ENCODE data around the gene INSYN2B.
"Not testable (repeated sequence)": the region's sequence is repeated elsewhere in the genome, so short reads cannot be mapped to it uniquely, and the experiment has no call there.

Gene INSYN2B

GRCh38 chr5:169970911-169971765, 9.2 kb downstream of the INSYN2B start:
- DNase-seq: no peak

DNA sequence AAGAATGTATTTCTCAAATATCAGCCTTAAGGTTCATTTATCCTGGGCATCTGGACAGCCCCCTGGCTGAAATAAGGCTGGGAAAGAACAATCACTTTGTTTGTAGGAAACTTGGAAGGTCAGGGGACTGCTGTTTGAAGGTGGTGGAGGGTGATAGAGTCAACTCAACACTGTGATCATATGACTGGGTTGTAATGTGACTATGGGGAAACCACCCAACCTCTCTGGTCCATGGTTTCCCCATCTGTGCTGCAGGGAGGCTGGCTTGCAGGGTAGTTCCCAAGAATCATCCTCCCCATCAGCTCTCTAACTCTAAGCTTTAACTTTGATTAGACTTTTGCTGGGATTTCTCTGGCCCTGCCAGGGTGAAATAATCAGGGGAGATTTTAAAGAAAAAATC, 10.0 kb downstream of the INSYN2B start:
- no peak for DNase-seq

DNA sequence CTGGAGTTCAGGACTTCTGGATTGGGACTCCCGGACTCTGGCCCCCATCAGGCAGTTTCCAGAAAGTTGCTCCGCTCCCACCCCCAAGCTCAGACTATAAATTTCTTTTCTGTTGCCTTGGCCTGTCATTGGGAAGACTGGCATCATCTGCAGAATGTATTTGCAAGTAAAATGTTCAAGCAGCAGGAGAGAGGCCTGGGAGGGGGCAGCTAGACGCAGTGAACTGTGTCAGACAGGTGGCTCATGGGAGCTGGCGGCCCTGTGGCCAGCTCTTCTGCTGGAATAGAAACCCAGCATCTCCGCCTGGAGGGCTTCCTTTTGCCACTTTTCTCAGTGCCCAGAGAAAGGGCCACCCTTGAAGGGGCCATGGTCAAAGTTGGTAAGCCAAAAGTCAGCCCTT, 16.0 kb downstream of the INSYN2B start:
- DNase-seq: no peak

DNA sequence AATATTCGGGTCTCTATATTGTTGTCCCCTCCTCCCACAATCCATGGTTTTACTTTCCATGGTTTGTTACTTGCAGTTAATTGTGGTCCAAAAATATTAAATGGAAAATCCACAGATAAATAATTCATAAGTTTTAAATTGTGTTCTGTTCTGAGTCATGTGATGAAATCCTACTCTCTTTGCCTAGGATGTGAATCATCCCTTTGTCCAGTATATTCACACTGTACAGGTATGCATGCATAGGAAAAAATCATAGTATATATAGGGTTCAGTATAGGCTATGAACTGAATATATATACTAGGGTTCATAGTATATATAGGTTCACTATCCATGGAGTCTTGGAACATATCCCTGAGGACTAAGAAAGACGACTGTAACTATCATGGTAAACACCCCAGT, 19.6 kb downstream of the INSYN2B start:
- no peak for DNase-seq

DNA sequence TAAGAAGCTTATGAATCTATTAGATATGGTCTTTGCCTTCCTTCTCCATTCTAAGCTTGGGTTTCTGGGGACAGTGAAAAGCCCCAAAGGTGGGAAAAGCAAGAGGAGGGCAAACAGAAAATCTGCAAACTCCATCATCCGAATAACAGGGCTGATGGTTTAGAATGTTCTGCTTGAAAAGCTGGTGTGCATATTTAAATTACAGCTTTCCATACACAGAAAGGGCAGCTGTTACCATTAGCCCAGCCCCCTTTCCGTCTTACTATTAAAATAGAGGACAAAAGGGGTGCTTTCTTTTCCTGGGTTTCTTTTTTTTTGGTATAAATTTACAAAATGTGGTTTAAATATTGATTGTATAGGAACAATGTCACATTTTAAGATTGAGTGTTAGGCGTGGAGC, 22.0 kb downstream of the INSYN2B start:
- DNase-seq: no peak

GRCh38 chr5:169956756-169957155, 23.5 kb downstream of the INSYN2B start:
- DNase-seq: no peak

- no peak for DNase-seq
Measured at GRCh38 chr5:169956126-169956525, 24.2 kb downstream of the INSYN2B start.

- DNase-seq: no peak
Measured at GRCh38 chr5:169954786-169955185, 25.5 kb downstream of the INSYN2B start.

DNA sequence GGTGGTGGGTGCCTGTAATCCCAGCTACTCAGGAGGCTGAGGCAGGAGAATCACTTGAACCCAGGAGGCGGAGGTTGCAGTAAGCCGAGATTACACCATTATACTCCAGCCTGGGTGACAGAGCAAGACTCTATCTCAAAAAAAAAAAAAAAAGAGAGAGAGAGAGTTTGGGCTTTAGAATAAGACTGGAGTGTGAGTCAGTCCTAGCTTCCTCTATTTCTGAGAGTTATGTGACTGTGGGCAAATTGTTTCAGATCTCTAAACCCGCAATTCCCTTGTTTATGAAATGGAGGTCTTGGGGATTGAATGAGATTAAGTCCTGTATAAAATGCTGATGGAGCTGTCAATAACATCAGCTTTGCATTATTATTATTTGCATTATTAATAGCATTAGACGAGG, 27.1 kb downstream of the INSYN2B start:
- not testable (repeated sequence) for DNase-seq

DNA sequence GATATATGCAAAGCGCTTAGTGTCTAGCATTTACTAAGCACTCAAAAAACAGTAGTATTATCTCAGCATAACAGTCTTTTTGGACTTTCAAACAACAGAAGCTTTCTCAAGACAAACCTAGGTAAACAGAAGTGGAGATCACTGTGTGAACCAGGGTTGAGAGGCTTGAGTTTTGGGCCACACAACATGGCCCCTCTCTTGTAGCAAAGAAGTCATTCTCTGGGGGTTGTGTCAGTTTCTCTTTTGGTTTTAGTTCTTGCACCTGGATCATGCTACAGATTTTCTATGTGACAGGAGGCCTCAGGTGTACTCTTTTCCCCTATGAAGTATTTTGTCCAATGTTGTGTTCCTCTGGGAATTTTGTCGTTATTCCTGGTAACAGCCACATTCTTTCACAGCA, 30.0 kb downstream of the INSYN2B start:
- DNase-seq: no peak

DNA sequence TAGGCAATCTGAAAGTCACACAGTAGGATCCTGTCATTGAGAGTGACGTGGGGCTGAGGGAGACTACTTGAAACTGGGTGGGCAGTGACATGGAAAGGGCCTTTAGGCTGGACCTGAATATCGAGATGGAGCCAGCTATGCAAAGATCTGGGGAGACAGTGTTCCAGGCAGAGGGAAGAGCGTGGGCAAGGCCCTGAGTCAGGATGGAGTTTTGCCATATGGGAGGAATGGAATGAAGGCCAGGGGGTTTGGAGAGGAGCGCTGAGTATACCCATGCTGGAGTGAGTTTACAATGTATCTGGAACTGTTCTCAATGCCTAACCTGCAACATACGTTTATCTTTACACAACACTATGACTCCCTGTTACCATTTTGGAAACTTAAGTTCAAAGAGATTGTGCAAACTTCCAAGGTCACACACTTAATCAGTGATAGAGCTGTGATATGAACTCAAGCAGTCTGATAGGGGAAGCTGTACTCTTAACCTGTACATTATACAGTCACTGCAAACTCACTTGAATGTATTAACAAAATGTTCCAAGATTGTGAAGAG, 33.5 kb downstream of the INSYN2B start:
- DNase-seq: no peak

DNA sequence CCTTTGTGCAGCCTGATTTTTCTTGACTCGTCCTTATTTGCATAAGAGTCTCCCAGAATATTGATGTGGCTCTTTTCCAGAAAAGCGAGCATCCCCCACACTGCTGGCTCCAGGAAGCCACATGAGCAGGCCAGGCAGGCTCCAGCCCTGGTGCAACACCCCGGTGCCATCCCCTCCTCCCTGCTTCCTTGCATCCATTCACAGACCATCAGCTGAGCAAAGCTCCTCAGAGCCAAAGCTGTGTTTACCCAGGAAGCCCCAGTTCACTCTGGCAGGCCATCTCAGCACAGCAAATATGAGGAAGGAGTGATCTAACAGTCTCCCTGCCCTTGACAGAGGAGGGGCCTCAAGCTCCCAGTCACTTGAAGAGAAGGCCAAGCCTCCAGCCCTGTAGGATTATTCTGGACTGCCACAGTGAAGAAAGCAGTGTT, 34.4 kb downstream of the INSYN2B start:
- no peak for DNase-seq

DNA sequence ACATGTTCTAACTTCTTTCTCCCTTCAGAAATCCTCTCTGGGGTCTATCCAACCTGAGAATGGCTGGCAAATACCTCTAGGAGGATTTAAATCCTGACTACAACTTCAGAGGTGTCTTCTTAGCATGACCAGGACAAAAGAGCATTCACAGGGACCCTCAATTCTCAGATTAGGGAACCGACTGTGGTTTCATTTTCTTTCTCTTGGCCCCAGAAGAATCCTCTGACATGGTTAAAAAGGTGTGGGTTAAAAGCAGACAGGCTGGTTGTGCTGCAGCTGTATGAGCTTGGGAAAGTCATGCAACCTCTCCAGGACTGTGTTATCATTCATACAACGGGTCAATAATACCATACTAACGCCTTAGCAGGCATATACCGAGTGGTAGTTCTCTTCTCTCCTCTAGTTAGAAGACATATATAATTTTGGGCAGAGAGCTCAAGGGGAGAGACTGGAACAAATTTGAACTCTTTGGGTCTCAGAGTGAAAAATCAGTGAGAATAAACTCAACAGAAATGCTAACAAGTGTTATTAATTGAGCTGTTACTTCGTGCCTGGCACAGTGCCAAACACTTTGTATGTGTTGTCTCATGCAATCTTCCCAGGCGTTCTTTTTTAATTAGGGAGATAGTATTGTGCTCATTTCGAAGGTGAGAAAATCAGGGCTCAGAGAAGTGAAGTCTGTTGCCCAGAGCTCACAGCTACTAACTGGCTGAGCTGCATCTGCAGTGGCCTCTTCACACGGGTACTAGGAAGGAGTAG, 35.2 kb downstream of the INSYN2B start:
- DNase-seq: no peak

- DNase-seq: no peak
Measured at GRCh38 chr5:169944115-169944514, 36.2 kb downstream of the INSYN2B start.

DNA sequence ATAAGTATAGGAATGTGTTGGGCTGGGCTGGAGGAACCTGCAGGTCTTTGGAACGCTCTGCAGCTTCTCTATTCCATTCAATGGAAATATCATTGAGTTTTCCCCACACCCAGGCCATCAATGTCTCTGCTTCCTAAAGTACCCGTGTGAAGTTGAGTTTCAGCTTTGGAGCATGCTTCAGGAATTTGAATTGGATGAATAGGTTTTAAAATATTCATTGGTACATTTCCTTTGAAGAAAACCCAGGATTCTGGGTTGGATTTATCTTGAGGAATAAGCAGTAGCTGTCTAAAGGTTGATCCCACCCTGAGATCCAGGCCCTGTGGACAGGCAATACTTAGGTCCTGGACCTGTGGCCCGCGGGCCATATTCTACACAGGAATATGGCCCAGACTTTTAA, 37.3 kb downstream of the INSYN2B start:
- no peak for DNase-seq

DNA sequence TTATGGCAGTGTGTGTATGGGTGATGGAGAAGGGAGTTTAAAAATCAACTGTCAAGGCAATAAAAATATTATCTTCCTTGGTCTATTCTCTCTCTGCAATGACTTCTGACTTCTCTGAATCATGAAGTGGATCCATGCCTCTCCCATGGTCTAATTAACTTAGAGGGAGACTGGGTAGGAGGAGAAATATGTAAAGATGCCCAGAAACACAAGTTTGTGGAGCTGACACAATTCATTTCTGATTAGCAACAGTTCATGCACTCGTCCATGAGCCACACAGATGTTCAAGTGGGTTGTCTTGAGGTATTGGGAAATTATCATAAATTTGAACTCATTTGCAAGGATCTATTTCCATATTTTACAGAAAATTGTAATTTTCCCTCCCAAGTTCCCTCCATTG, 38.1 kb downstream of the INSYN2B start:
- DNase-seq: no peak

GRCh38 chr5:169941542-169941941, 38.8 kb downstream of the INSYN2B start:
- no peak for DNase-seq

DNA sequence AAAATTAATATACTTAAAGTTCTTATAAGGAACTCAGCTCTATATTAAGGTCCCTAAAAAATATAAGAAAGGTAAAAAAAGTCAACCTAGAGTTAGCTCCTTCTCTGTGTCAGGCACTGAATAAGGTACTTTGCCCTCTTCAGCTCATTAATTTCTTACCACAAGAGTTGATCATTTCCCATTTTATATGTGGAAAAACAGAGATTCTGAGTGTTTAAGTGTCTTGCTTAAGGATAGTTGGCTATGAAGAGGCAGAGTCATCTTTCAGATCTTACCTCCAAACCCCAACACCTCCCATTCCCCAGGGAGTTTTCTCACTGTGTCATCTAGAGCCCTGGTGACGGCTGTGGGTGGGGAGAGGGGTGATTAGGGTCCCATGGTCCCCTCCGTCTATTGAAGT, 40.6 kb downstream of the INSYN2B start:
- no peak for DNase-seq

DNA sequence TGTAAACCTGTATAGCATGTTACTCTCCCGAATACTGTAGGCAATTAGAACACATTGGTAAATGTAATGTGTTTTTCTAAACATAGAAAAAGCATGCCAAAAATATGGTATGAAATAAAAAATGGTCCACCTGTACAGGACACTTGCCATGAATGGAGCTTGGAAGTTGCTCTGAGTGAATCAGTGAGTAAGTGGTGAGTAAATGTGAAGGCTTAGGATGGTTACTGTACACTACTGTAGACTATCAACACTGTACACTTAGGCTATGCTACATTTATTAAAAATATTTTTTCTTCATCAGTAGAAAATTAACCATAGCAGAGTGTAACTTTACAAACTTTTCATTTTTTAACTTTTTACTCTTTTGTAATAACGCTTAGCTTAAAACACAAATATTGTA, 41.9 kb downstream of the INSYN2B start:
- no peak for DNase-seq

- DNase-seq: no peak
Measured at GRCh38 chr5:169935762-169936161, 44.5 kb downstream of the INSYN2B start.

DNA sequence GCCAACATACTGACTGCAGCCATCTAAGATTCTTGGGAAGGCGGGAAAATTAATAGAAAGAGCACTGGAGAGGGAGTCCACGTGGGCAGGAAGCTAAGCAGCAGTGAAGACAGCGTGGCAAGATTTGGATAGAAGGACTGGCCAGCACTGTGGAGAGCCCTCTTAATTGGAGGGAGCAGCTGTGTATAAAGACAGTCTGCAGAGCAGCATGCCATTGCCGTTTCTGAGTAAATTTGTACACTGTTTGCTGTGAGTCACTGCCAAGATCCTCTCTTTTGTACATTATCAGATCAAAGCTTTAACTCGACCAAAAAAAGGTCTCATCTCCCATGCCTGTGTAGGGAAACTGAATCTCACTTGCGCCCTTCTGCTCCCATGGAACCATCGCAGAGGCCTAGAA, 45.3 kb downstream of the INSYN2B start:
- no peak for DNase-seq

DNA sequence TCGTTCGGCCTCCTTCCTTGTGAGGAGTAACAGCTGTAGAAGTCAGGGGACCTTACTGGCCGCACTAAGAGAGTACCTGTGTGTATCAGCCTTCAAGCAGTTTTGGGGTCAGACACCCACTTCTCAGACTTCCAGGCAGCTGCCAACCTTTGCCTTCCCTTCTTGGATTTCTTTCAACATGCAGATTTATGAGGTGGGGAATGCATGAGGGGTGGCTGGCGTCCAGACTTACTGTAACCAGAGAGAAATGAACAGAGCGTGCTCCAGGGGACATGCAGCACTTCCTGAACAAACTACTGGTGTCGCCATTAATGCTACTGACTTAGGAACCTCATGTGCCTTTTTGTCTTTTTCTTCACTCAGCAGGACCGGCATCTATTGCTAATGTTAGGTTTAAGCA, 46.7 kb downstream of the INSYN2B start:
- DNase-seq: no peak

DNA sequence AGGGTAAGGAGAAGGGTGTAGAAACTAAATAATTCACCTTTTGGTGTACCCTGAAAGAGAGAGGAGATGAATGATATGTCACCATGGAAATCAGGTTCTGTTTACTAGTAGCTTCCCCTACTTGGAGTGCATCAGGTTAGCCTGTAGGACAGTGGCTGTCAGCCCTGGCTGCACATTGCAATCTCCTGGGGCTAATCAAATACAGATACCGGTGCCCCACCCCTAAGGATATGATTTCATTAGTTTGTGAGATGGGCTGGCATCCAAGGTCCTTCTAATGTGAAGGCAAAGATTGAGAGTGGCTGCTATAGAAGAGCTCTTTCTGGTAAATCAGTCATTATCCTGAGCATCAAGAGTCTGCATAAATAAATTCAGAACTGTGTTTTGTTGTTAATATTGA, 47.2 kb downstream of the INSYN2B start:
- no peak for DNase-seq

- DNase-seq: no peak
Measured at GRCh38 chr5:169923988-169924387, 56.3 kb downstream of the INSYN2B start.
